GM12875 (cell line): ENCODE measurements around the gene METTL9.
"Not testable (repeated sequence)": the region's sequence is repeated elsewhere in the genome, so short reads cannot be mapped to it uniquely, and the experiment has no call there.

Experiments used
- H3K4me3 ChIP-seq: one replicate; pipeline ENCODE4 v1.5.1; 2011; ENCODE audit warnings: low read depth, low read length, control low read depth
- CTCF ChIP-seq: IDR thresholded peaks from 2 replicates; pipeline ENCODE4 v1.5.1; 2011; ENCODE audit warnings: low read depth, mild to moderate bottlenecking, control low read depth, inconsistent platforms, low read length, moderate library complexity, borderline replicate concordance; ENCODE audit not compliant: insufficient read depth

METTL9 gene

DNA sequence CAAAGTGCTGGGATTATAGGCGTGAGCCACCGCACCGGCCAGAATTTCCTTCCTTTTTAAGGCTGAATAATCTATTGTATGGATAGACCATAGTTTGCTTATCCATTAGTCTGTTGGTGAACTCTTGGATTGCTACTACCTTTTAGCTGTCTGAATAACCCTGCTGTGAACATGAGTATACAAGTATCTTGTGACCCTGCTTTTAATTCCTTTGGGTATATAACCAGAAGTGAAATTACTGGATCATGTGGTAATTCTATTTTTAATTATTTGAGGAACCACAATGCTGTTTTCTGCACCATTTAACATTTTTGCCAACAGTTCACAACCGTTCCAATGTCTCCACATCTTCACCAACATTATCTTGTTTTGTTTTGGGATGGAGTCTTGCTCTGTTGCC, 59.7 kb downstream of the METTL9 start:
- no peak for TF ChIP-seq CTCF
- no peak overlapping the region for H3K4me3 ChIP-seq

GRCh38 chr16:21663889-21664647, 64.7 kb downstream of the METTL9 start, which contains the start of gene OTOA:
Gene OTOA (plus strand): TSS chr16:21663968. CDS start chr16:21678515, 14,547 bp downstream.
- TF ChIP-seq CTCF = no peak
- no peak within 1 kb of the TSS for H3K4me3 ChIP-seq

DNA sequence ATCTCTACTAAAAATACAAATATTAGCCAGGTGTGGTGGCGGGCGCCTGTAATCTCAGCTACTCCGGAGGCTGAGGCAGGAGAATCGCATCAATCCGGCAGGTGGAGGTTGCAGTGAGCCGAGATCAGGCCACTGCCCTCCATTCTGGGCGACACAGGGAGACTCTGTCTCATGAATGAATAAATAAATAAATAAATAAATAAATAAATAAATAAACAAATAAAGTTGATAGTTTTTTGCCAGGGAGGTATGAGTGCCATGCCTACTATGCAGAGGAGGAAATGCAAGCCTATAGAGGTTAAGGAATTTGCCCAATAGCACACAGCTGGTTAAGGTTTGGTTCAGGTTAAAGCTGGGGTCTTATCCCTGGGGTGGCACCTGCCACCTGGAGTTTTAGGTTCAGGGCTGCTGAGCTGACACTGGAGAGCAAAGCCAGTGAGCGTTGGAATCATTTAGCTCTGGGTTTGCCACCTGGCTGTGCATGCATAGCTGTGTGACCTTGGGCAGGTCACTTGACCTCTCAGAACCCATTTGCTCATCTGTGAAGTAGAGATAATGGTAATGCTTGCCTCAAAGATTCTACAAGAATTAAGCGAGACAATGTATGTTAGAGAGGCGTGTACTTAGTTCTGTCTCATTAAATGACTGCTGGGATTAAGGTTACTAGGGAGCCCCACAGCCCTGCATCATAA, 65.6 kb downstream of the METTL9 start:
- no peak for TF ChIP-seq CTCF
- H3K4me3 ChIP-seq = no peak overlapping the region

- TF ChIP-seq CTCF = no peak
- no peak overlapping the region for H3K4me3 ChIP-seq
Observed at GRCh38 chr16:21666772-21667171, 67.4 kb downstream of the METTL9 start.

GRCh38 chr16:21667575-21667974, 68.2 kb downstream of the METTL9 start:
- no peak overlapping the region for H3K4me3 ChIP-seq
- TF ChIP-seq CTCF = no peak

DNA sequence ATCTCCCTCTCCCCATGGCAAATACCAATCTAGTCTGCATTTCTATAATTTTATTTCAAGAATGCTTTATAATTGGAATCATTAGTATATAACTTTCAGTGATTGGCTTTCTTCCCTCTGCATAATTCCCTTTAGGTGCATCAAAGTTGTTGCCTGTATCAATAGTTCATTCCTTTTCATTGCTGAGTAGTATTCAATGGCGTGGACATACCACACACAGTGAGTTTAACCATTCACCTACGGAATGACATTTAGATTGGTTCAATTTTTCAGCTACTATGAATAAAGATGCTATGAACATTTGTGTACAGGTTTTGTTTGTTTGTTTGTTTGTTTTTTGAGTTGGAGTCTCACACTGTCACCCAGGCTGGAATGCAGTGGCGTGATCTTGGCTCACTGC, 74.1 kb downstream of the METTL9 start:
- no peak for TF ChIP-seq CTCF
- H3K4me3 ChIP-seq = no peak overlapping the region

- not testable (repeated sequence) for H3K4me3 ChIP-seq
Observed at GRCh38 chr16:21674456-21674855, 75.1 kb downstream of the METTL9 start.

DNA sequence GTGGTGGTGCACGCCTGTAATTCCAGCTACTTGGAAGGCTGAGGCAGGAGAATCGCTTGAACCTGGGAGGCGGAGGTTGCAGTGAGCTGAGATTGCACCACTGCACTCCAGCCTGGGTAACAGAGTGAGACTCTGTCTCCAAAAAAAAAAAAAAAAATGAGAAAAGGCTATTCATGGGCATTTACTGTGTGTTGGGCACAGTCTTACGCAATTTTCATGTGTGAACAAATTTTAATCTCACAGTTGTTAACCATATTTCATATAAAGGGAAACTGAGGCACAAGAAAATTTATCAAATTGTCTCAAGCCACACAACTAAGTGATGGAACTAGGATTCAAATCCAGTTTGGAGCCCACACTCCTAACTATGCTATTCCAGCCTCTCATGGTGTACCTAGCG, 81.3 kb downstream of the METTL9 start:
- not testable (repeated sequence) for H3K4me3 ChIP-seq
